ENCODE measurements around the gene COL4A6. TPM values are rescaled to one million over a fixed set of nuclear protein-coding genes. Genes with fewer than 3 reads are reported as not detected.

COL4A6 gene
- polyA plus RNA-seq, 1 donor from 2014 or later, result 1.6 TPM

DNA sequence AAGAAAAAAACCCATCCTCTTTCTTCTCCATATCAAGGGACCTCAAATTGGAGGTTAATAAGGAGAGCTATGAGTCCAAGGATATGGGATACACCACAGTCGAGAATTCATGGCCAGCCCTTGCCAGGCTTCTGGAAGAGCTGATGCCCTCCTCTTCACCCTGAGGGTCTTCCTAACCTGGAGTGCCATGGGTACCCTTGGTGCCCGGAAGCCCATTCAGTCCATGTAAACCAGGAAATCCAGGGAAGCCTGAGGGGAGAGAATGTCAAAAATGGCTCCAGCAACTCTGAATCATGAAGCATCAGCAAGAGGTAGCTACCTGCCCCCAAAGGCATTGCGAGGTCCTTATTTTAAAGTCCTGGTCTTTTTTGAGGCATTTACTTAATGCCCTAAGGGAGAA, 268.5 kb downstream of the COL4A6 start:
- H3K9me2 ChIP-seq (ENCODE audit: insufficient read depth, low read length), result no peaks in the 10 kb centered on the region
- TF ChIP-seq RAD21 (conservative IDR thresholded peaks at IDR 0.05) (no peak), SMC3 (conservative IDR thresholded peaks at IDR 0.05; ENCODE audit: poor library complexity) (no peak), MXI1 (conservative IDR thresholded peaks at IDR 0.05; ENCODE audit: poor library complexity, severe bottlenecking) (no peak), TAF1 (IDR thresholded peaks at IDR 0.05; ENCODE audit: low read depth) (no peak), POLR2AphosphoS5 (IDR thresholded peaks at IDR 0.05) (no peak), EP300 (conservative IDR thresholded peaks at IDR 0.05; ENCODE audit: poor library complexity, severe bottlenecking) (no peak), EZH2 (IDR thresholded peaks at IDR 0.05; ENCODE audit: borderline replicate concordance, insufficient read depth, low read length, poor library complexity, severe bottlenecking) (no peak)
- TF ChIP-seq, protein P1, sequence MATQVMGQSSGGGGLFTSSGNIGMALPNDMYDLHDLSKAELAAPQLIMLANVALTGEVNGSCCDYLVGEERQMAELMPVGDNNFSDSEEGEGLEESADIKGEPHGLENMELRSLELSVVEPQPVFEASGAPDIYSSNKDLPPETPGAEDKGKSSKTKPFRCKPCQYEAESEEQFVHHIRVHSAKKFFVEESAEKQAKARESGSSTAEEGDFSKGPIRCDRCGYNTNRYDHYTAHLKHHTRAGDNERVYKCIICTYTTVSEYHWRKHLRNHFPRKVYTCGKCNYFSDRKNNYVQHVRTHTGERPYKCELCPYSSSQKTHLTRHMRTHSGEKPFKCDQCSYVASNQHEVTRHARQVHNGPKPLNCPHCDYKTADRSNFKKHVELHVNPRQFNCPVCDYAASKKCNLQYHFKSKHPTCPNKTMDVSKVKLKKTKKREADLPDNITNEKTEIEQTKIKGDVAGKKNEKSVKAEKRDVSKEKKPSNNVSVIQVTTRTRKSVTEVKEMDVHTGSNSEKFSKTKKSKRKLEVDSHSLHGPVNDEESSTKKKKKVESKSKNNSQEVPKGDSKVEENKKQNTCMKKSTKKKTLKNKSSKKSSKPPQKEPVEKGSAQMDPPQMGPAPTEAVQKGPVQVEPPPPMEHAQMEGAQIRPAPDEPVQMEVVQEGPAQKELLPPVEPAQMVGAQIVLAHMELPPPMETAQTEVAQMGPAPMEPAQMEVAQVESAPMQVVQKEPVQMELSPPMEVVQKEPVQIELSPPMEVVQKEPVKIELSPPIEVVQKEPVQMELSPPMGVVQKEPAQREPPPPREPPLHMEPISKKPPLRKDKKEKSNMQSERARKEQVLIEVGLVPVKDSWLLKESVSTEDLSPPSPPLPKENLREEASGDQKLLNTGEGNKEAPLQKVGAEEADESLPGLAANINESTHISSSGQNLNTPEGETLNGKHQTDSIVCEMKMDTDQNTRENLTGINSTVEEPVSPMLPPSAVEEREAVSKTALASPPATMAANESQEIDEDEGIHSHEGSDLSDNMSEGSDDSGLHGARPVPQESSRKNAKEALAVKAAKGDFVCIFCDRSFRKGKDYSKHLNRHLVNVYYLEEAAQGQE (IDR thresholded peaks at IDR 0.05; ENCODE audit: borderline replicate concordance), result no peak
- H3K4me2 ChIP-seq (ENCODE audit: low read length), result no peak overlapping the region
- H3K4me3 ChIP-seq (ENCODE audit: low read length), result no peak overlapping the region
- no peak overlapping the region for H3K27ac ChIP-seq (ENCODE audit: low read length)
- no peaks in the 10 kb centered on the region for H3K79me2 ChIP-seq (replicated peaks; ENCODE audit: insufficient read depth, low read length)
- no peaks in the 10 kb centered on the region for H3K9me3 ChIP-seq (ENCODE audit: low read length)
- H3K36me3 ChIP-seq (ENCODE audit: insufficient read depth, low read length), result no peaks in the 10 kb centered on the region
- no peak overlapping the region for H2AFZ ChIP-seq (ENCODE audit: low read depth, low read length)
- H3K9ac ChIP-seq (ENCODE audit: low read length), result no peak overlapping the region
- no peaks in the 10 kb centered on the region for H4K20me1 ChIP-seq (ENCODE audit: insufficient read depth)
- no peaks in the 10 kb centered on the region for H3K27me3 ChIP-seq (ENCODE audit: insufficient read depth, low read depth, low read length)
- H3F3A ChIP-seq (ENCODE audit: insufficient read depth, low read length, poor library complexity, severe bottlenecking), result no peaks in the 10 kb centered on the region

DNA sequence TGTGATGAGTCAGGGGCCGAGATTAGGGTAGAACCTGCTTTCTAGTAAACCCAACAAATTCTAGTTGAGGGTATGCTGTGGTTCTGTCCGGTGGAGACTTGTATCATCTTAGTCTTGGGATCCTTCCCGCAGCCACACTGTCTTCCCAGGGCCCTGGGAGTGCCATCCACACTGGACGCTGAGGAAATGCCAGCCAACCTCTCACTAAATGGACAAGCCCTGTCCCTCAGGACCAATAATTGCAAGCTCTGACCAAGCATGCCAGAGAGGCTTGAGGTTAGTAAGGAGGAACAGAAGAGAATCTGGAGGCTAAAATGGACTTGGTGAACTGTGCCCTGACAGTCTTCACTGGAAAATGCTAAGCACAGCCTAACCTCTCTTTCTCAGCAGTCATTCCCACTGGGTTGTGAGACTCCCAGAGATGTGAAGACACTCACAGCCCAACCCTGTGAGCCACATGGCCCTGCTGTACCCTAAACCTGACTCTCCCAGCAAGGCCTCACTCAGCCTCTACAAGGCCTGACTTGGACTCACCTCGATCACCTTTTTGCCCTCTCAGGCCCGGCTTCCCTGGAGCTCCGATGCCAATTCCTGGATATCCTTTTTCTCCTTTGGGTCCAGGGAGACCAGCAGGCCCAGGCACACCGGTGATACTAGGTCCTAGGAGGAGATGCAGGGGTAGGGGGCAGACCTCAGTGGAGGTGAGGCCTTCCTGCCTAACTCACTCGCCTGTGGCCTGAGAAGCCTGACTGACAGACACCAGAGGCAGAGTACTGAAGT, 269.1 kb downstream of the COL4A6 start:
- Histone ChIP-seq H3K9me3 (ENCODE audit: low read length) (no peaks in the 10 kb centered on the region), H3K9me2 (ENCODE audit: insufficient read depth, low read length) (no peaks in the 10 kb centered on the region), H3K4me3 (ENCODE audit: low read length) (no peak overlapping the region), H2AFZ (ENCODE audit: low read depth, low read length) (no peak overlapping the region), H4K20me1 (ENCODE audit: insufficient read depth) (no peaks in the 10 kb centered on the region), H3K9ac (ENCODE audit: low read length) (no peak overlapping the region), H3K27me3 (ENCODE audit: insufficient read depth, low read depth, low read length) (no peaks in the 10 kb centered on the region), H3F3A (ENCODE audit: insufficient read depth, low read length, poor library complexity, severe bottlenecking) (no peaks in the 10 kb centered on the region), H3K36me3 (ENCODE audit: insufficient read depth, low read length) (no peaks in the 10 kb centered on the region), H3K79me2 (replicated peaks; ENCODE audit: insufficient read depth, low read length) (no peaks in the 10 kb centered on the region), H3K27ac (ENCODE audit: low read length) (no peak overlapping the region), H3K4me2 (ENCODE audit: low read length) (no peak overlapping the region)
- TF ChIP-seq EP300 (conservative IDR thresholded peaks at IDR 0.05; ENCODE audit: poor library complexity, severe bottlenecking), result no peak
- no peak for TF ChIP-seq TAF1 (IDR thresholded peaks at IDR 0.05; ENCODE audit: low read depth)
- no peak for TF ChIP-seq SMC3 (conservative IDR thresholded peaks at IDR 0.05; ENCODE audit: poor library complexity)
- TF ChIP-seq, protein P1 (IDR thresholded peaks at IDR 0.05; ENCODE audit: borderline replicate concordance), result no peak
- TF ChIP-seq RAD21 (conservative IDR thresholded peaks at IDR 0.05), result no peak
- TF ChIP-seq MXI1 (conservative IDR thresholded peaks at IDR 0.05; ENCODE audit: poor library complexity, severe bottlenecking), result no peak
- TF ChIP-seq POLR2AphosphoS5 (IDR thresholded peaks at IDR 0.05), result no peak
- TF ChIP-seq, protein P2, sequence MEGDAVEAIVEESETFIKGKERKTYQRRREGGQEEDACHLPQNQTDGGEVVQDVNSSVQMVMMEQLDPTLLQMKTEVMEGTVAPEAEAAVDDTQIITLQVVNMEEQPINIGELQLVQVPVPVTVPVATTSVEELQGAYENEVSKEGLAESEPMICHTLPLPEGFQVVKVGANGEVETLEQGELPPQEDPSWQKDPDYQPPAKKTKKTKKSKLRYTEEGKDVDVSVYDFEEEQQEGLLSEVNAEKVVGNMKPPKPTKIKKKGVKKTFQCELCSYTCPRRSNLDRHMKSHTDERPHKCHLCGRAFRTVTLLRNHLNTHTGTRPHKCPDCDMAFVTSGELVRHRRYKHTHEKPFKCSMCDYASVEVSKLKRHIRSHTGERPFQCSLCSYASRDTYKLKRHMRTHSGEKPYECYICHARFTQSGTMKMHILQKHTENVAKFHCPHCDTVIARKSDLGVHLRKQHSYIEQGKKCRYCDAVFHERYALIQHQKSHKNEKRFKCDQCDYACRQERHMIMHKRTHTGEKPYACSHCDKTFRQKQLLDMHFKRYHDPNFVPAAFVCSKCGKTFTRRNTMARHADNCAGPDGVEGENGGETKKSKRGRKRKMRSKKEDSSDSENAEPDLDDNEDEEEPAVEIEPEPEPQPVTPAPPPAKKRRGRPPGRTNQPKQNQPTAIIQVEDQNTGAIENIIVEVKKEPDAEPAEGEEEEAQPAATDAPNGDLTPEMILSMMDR (IDR thresholded peaks at IDR 0.05; ENCODE audit: poor library complexity, severe bottlenecking), result no peak
- no peak for TF ChIP-seq EZH2 (IDR thresholded peaks at IDR 0.05; ENCODE audit: borderline replicate concordance, insufficient read depth, low read length, poor library complexity, severe bottlenecking)

Data from neural cell (in vitro differentiated cells).